Subcutaneous abdominal adipose tissue (tissue), 5 donors: ENCODE measurements around the gene HERC4.
"Not testable (repeated sequence)": the region's sequence is repeated elsewhere in the genome, so short reads cannot be mapped to it uniquely, and the experiment has no call there.

Experiments used
- H3K27ac ChIP-seq: one replicate; pipeline ENCODE4 v1.7.0; 2013; ENCODE audit warnings: low read depth, mild to moderate bottlenecking, inconsistent platforms, low read length, moderate library complexity
- H3K27me3 ChIP-seq, 5 donors: one replicate each; pipeline ENCODE4 v1.7.0; 2013; ENCODE audit warnings: low read length in 5 of 5, inconsistent platforms in 1 of 5; ENCODE audit not compliant: control insufficient read depth in 5 of 5, insufficient read depth in 4 of 5
- H3K36me3 ChIP-seq, 5 donors: one replicate each; pipeline ENCODE4 v1.7.0; 2013; ENCODE audit warnings: low read length in 5 of 5; ENCODE audit not compliant: control insufficient read depth in 5 of 5, insufficient read depth in 5 of 5
- H3K4me1 ChIP-seq, 5 donors: one replicate each; pipeline ENCODE4 v1.7.0; 2013; ENCODE audit warnings: low read length in 5 of 5, mild to moderate bottlenecking in 3 of 5, moderate library complexity in 1 of 5; ENCODE audit not compliant: control insufficient read depth in 5 of 5, insufficient read depth in 5 of 5
- H3K4me3 ChIP-seq, 5 donors: one replicate each; pipeline ENCODE4 v1.7.0; 2013; ENCODE audit warnings: low read length in 5 of 5, low read depth in 1 of 5
- H3K9ac ChIP-seq, 5 donors: one replicate each; pipeline ENCODE4 v1.7.0; 2013; ENCODE audit warnings: low read length in 5 of 5, mild to moderate bottlenecking in 4 of 5, moderate library complexity in 3 of 5
- H3K9me3 ChIP-seq, 5 donors: one replicate each; pipeline ENCODE4 v1.7.0; 2013; ENCODE audit warnings: low read length in 5 of 5; ENCODE audit not compliant: control insufficient read depth in 5 of 5
- donor health status: healthy.
- donor health status: healthy.
- donor health status: healthy.
- donor health status: healthy.
- donor health status: healthy.

HERC4 gene

DNA sequence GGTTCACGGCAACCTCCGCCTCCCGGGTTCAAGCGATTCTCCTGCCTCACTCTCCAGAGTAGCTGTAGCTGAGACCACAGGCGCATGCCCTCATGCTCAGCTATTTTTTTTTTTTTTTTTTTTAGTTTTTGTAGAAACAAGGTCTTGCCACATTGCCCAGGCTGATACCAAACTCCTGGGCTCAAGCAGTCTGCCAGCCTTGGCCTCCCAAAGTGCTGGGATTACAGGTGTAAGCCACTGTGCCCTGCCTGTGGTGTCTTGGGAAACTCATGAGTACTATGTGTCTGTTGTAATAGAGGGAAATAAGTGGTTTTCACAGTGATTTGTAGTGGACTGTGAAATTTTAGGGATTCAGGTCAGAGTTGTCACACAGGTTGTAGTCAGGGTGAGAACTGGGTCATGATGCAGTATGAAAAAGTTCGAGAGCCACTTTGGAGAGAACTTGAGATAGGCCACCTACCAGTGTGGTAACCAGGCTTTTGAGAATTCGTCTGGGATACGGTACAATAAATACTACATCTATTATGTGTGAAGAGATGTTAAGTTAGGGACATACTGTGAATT, 160.2 kb downstream of the HERC4 start:
- H3K27me3 ChIP-seq, result no peaks in the 10 kb centered on the region
- H3K4me1 ChIP-seq, result peaks cover 0 to 4% (median 0%) of the 10 kb centered on the region in 5 donors
- no peak overlapping the region for H3K4me3 ChIP-seq
- H3K9ac ChIP-seq, result no peak overlapping the region
- no peak overlapping the region for H3K27ac ChIP-seq
- peaks cover 35 to 74% (median 47%) of the 10 kb centered on the region in 5 donors for H3K36me3 ChIP-seq
- H3K9me3 ChIP-seq, result no peaks in the 10 kb centered on the region

DNA sequence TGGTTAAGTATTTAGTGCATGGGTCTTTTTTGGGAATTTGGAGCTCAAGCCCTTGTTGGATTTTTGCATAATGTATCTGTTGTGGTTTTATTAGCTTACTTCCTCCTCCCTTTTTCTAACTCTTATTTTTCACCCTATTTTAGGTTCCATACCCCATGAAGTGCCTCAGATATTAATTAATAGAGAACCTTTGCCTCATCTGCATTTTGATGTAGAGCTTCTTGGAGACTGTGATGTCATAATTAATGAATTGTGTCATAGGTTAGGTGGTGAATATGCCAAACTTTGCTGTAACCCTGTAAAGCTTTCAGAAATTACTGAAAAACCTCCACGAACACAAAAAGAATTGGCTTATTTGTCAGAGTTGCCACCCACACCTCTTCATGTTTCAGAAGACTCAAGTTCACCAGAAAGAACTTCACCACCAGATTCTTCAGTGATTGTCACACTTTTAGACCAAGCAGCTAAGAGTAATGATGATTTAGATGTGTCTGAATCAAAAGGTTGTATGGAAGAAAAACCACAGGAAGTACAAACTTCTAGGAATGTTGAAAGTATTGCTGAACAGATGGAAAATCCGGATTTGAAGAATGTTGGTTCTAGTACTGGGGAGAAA, 162.6 kb downstream of the HERC4 start:
- Histone ChIP-seq H3K9ac (no peak overlapping the region), H3K27me3 (no peaks in the 10 kb centered on the region), H3K9me3 (no peaks in the 10 kb centered on the region), H3K27ac (no peak overlapping the region), H3K4me3 (no peak overlapping the region), H3K4me1 (peaks cover 0 to 4% (median 0%) of the 10 kb centered on the region in 5 donors), H3K36me3 (peaks cover 49 to 85% (median 63%) of the 10 kb centered on the region in 5 donors)

DNA sequence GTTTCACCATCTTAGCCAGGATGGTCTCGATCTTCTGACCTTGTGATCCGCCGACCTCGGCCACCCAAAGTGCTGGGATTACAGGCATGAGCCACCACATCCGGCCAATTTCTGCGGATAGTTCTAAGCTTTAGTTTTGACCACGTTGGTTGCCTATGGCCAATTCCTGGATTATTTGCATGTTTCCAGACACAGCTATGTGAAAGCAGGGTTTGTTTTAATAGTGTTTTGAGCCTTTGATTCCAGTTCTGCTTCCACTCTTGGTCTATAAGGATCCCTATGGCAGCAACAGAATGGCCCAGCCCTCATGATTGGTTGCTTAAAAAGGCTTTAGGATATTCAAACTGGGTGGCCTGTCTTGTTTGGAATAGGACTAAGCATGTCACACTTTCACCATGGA, 171.5 kb downstream of the HERC4 start:
- peaks cover 32 to 56% (median 36%) of the 10 kb centered on the region in 5 donors for H3K36me3 ChIP-seq
- H3K4me3 ChIP-seq, result no peak overlapping the region
- no peaks in the 10 kb centered on the region for H3K9me3 ChIP-seq
- H3K4me1 ChIP-seq, result peaks cover 0 to 5% (median 0%) of the 10 kb centered on the region in 5 donors
- H3K27me3 ChIP-seq, result no peaks in the 10 kb centered on the region
- no peak overlapping the region for H3K9ac ChIP-seq
- no peak overlapping the region for H3K27ac ChIP-seq

DNA sequence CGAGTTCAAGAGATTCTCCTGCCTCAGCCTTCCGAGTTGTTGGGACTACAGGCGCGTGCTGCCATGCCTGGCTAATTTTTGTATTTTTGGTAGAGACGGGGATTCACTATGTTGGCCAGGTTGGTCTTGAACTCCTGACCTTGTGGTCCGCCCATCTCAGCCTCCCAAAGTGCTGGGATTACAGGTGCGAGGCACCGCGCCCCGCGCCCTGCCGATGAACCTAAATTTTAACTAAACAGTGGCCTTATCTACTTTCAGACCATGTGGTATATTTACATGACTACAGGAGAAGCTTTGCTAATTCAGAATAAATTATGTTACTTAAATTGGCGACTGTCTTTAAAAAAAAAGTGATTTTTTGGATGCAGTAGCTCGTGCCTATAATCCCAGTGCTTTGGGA, 181.4 kb downstream of the HERC4 start:
- H3K27ac ChIP-seq, result no peak overlapping the region
- peaks cover 0 to 7% (median 2%) of the 10 kb centered on the region in 5 donors for H3K4me1 ChIP-seq
- H3K9ac ChIP-seq, result no peak overlapping the region
- H3K4me3 ChIP-seq, result no peak overlapping the region
- no peaks in the 10 kb centered on the region for H3K9me3 ChIP-seq
- H3K36me3 ChIP-seq, result peaks cover 27 to 80% (median 64%) of the 10 kb centered on the region in 5 donors
- H3K27me3 ChIP-seq, result no peaks in the 10 kb centered on the region

DNA sequence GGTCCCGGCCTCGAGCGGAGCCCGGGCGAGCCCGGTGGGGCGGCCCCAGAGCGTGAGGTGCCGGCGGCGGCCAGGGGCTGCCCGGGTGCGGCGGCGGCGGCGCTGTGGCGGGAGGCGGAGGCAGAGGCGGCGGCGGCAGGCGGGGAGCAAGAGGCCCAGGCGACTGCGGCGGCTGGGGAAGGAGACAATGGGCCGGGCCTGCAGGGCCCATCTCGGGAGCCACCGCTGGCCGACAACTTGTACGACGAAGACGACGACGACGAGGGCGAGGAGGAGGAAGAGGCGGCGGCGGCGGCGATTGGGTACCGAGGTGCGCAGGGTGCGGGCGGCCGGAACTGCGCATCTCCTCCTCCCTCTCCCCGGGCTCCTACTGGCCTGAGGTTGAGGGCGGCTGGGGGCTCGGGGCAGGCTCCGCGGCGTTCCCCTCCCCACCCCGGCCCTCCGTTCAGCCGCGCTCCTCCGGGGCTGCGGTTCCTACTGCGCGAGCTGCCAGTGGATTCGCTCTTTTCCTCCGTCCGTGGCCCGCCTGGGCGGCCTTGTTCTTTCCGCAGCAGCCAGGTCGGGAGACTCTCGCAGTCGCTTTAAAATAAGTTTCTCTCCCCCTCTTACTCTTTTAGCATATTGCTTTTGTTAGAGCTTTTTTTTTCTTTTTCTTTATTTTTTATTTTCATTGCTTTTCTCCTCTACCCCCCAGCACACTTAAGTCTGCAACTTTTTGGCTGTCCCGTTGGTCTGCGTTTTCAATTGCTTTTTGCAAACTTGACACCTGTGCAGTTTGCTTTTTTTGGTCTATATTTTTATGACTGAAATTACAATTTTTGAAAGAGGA, 190.0 kb downstream of the HERC4 start:
- Histone ChIP-seq H3K9ac (peak overlapping the region in 4 of 5 donors; percentile 71 to 82 (median 78)), H3K36me3 (peaks cover 16 to 31% (median 22%) of the 10 kb centered on the region in 5 donors), H3K9me3 (no peaks in the 10 kb centered on the region), H3K27me3 (peaks cover 0 to 2% (median 0%) of the 10 kb centered on the region in 5 donors), H3K27ac (peak overlapping the region; percentile 80), H3K4me1 (peaks cover 7 to 28% (median 22%) of the 10 kb centered on the region in 5 donors), H3K4me3 (peak overlapping the region; percentile 69 to 86 (median 82))

DNA sequence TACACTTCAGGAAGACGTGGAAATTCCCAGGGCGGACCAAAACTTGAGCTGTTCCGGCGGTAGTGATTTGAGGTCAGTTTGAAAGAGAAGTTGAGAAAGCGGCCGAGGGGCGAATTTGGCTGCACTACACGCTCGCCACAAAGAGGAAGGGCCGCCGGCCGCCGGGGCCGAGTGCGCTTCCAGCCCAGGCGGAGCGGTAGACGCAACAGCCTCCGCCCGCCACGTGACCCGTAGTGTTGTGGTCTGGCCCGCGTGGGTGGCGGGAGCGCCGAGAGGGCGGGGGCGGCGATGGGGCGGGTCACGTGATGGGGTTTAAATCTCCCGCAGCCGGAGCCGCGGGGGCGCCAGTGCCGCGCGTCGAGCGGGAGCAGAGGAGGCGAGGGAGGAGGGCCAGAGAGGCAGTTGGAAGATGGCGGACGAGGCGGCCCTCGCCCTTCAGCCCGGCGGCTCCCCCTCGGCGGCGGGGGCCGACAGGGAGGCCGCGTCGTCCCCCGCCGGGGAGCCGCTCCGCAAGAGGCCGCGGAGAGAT, 190.7 kb downstream of the HERC4 start, which contains the start of gene SIRT1:
SIRT1 (plus strand) TSS at position 344 of the 529 bp plus-strand sequence; CDS start at position 410, 66 bp downstream.
- H3K4me3 ChIP-seq, result peak within 1 kb of the TSS; percentile 79 to 89 (median 83)
- peak within 1 kb of the TSS; percentile 80 for H3K27ac ChIP-seq
- peaks cover 7 to 28% (median 22%) of the 10 kb centered on the region in 5 donors for H3K4me1 ChIP-seq

DNA sequence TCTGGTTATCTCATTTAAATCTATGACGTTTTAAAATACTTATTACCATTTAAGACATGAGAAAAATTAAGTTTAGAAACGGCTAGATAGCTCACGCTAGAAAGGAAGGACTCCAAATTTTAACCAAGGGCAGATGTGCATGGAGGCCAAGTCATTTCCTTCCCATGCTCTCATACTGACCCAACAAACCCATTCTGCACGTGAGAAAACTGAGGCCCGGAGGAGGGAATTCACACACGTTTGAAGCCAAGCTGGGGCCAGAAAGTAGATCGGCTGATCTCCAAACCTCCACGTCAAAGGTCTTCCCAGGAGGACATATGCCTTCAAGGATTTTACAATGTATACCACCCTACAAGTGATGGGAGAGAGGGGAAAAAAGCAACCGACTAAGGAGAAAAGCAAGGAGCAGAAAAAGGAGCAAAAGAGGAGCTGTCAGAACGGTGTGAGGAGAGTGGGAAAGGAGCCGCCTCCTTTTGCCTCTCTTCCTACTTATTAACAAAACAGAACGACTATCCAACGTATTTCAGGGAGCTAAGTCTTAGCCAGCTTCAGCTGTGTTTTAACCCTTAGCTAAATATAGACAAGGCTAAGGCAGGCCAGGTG, 191.3 kb downstream of the HERC4 start:
- H3K4me3 ChIP-seq, result peak overlapping the region; percentile 69 to 89 (median 82)
- peaks cover 5 to 28% (median 22%) of the 10 kb centered on the region in 5 donors for H3K4me1 ChIP-seq

More for the DNA sequence above, 190.7 kb downstream of the HERC4 start, which contains the start of gene SIRT1:
- Histone ChIP-seq H3K36me3 (peaks cover 13 to 24% (median 20%) of the 10 kb centered on the region in 5 donors), H3K9me3 (no peaks in the 10 kb centered on the region), H3K27me3 (peaks cover 0 to 2% (median 0%) of the 10 kb centered on the region in 5 donors), H3K9ac (peak within 1 kb of the TSS; percentile 71 to 91 (median 86))

DNA sequence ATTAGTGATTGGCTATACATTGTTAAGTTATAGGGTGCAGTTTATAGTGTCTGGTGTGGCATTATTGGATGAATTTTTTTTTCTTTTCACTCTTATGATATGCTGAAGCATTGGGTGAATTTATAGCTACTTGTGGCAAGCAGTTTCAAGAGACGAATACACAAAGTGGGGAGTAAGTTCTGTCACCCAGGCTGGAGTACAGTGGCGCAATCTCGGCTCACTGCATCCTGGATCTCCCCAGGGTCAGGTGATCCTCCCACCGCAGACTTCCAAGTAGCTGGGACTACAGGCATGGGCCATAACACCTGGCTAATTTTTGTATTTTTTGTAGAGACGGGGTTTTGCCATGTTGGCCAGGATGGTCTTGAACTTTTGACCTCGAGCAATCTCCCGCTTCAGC, 196.9 kb downstream of the HERC4 start:
- Histone ChIP-seq H3K27ac (no peak overlapping the region), H3K9me3 (no peaks in the 10 kb centered on the region), H3K36me3 (no peaks in the 10 kb centered on the region), H3K4me3 (no peak overlapping the region), H3K27me3 (no peaks in the 10 kb centered on the region), H3K9ac (no peak overlapping the region), H3K4me1 (no peaks in the 10 kb centered on the region)

More for the DNA sequence above, 191.3 kb downstream of the HERC4 start:
- Histone ChIP-seq H3K9me3 (no peaks in the 10 kb centered on the region), H3K27ac (peak overlapping the region; percentile 80), H3K9ac (peak overlapping the region; percentile 69 to 91 (median 86)), H3K36me3 (peaks cover 7 to 18% (median 14%) of the 10 kb centered on the region in 5 donors), H3K27me3 (peaks cover 0 to 2% (median 0%) of the 10 kb centered on the region in 5 donors)

DNA sequence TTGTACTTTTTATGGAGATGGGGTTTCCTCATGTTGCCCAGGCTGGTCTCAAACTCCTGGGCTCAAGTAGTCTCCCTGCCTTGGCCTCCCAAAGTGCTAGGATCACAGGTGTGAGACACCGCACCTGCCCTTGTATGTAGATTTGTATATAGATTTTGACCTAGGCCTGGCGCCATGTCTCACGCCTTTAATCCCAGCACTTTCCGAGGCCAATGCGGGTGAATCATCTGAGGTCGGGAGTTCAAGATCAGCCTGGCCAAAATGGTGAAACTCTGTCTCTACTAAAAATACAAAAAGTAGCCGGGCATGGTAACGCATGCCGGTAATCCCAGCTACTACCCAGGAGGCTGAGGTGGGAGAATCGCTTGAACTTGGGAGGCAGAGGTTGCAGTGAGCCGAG, 197.7 kb downstream of the HERC4 start:
- H3K4me3 ChIP-seq, H3K36me3 ChIP-seq, H3K4me1 ChIP-seq, H3K9me3 ChIP-seq, H3K27ac ChIP-seq, H3K9ac ChIP-seq, H3K27me3 ChIP-seq: not testable (repeated sequence)
